Mucosa of rectum (tissue), 2 donors: ENCODE measurements around the gene C11orf86.
"Not testable (repeated sequence)": the region's sequence is repeated elsewhere in the genome, so short reads cannot be mapped to it uniquely, and the experiment has no call there.

Experiments
- H3K27ac ChIP-seq, 2 donors: one replicate each; pipeline ENCODE4 v1.7.0; 2013; ENCODE audit warnings: inconsistent platforms in 2 of 2, low read depth in 2 of 2, low read length in 2 of 2
- H3K27me3 ChIP-seq, 2 donors: one replicate each; pipeline ENCODE4 v1.7.0; 2013; ENCODE audit warnings: low read length in 2 of 2; ENCODE audit not compliant: control insufficient read depth in 2 of 2, insufficient read depth in 2 of 2
- H3K36me3 ChIP-seq, 2 donors: one replicate each; pipeline ENCODE4 v1.7.0; 2013; ENCODE audit warnings: low read length in 2 of 2; ENCODE audit not compliant: control insufficient read depth in 2 of 2, insufficient read depth in 2 of 2
- H3K4me1 ChIP-seq, 2 donors: one replicate each; pipeline ENCODE4 v1.7.0; 2013; ENCODE audit warnings: low read length in 2 of 2, mild to moderate bottlenecking in 1 of 2; ENCODE audit not compliant: control insufficient read depth in 2 of 2, insufficient read depth in 2 of 2
- H3K4me3 ChIP-seq, 2 donors: one replicate each; pipeline ENCODE4 v1.7.0; 2013; ENCODE audit warnings: low read length in 2 of 2
- H3K9ac ChIP-seq, 2 donors: one replicate each; pipeline ENCODE4 v1.7.0; 2013; ENCODE audit warnings: low read length in 2 of 2, low read depth in 1 of 2, mild to moderate bottlenecking in 1 of 2
- H3K9me3 ChIP-seq, 2 donors: one replicate each; pipeline ENCODE4 v1.7.0; 2013; ENCODE audit warnings: low read length in 2 of 2; ENCODE audit not compliant: control insufficient read depth in 2 of 2
- donor health status: healthy.
- donor health status: Normal muscosa, but diverticular disease.

C11orf86 gene

GRCh38 chr11:66987924-66988637 is 13.0 kb downstream of the C11orf86 start:
- Histone ChIP-seq H3K9ac (no peak overlapping the region), H3K4me3 (no peak overlapping the region)

DNA sequence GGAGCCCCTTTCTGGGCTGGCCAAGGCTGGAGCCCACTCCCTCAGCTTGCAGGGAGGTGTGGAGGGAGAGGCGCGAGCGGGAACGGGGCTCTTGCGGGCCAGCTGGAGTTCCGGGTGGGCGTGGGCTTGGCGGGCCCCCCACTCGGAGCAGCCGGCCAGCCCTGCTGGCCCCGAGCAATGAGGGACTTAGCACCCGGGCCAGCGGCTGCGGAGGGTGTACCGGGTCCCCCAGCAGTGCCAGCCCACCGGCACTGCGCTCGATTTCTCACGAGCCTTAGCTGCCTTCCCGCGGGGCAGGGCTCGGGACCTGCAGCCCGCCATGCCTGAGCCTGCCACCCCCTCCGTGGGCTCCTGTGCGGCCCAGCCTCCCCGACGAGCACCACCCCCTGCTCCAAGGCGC is 13.6 kb downstream of the C11orf86 start:
- not testable (repeated sequence) for H3K4me3 ChIP-seq, H3K27ac ChIP-seq, H3K9me3 ChIP-seq, H3K9ac ChIP-seq, H3K27me3 ChIP-seq, H3K36me3 ChIP-seq, H3K4me1 ChIP-seq

More at GRCh38 chr11:66987924-66988637, 13.0 kb downstream of the C11orf86 start:
- Histone ChIP-seq H3K36me3 (no peaks in the 10 kb centered on the region), H3K4me1 (peaks cover 0 to 8% of the 10 kb centered on the region in 2 donors), H3K27ac (no peak overlapping the region), H3K9me3 (no peaks in the 10 kb centered on the region), H3K27me3 (peaks cover 0 to 2% of the 10 kb centered on the region in 2 donors)

- not testable (repeated sequence) for H3K4me1 ChIP-seq, H3K9ac ChIP-seq, H3K36me3 ChIP-seq, H3K4me3 ChIP-seq, H3K9me3 ChIP-seq, H3K27me3 ChIP-seq, H3K27ac ChIP-seq
Observed at GRCh38 chr11:66989360-66989759, 14.3 kb downstream of the C11orf86 start.

- no peak overlapping the region for H3K4me3 ChIP-seq
- H3K36me3 ChIP-seq = no peaks in the 10 kb centered on the region
- H3K9me3 ChIP-seq = no peaks in the 10 kb centered on the region
- peaks cover 0 to 2% of the 10 kb centered on the region in 2 donors for H3K27me3 ChIP-seq
- no peaks in the 10 kb centered on the region for H3K4me1 ChIP-seq
- H3K9ac ChIP-seq = no peak overlapping the region
- no peak overlapping the region for H3K27ac ChIP-seq
Observed at GRCh38 chr11:66992041-66992440, 16.9 kb downstream of the C11orf86 start.

GRCh38 chr11:66996609-66997273 is 21.6 kb downstream of the C11orf86 start:
- H3K9ac ChIP-seq = no peak overlapping the region
- no peaks in the 10 kb centered on the region for H3K9me3 ChIP-seq
- no peaks in the 10 kb centered on the region for H3K36me3 ChIP-seq
- no peaks in the 10 kb centered on the region for H3K27me3 ChIP-seq
- H3K27ac ChIP-seq = no peak overlapping the region
- no peak overlapping the region for H3K4me3 ChIP-seq
- no peaks in the 10 kb centered on the region for H3K4me1 ChIP-seq

DNA sequence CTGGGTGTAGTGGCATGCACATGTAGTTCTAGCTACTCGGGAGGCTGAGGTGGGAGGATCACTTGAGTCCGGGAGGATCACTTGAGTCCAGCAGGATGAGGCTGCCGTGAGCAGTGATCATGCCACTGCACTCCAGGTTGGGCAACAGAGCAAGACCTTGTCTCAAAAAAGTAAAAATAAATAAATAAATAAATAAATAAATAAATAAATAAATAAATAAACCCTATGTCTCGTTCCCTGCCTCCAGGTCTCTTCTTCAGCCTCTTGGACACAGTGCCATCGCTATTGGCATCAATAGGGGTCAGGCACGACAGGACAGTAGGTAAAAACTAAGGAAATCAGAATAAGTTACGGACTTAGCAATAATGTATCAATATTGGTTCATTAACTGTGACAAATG is 24.5 kb downstream of the C11orf86 start:
- no peak overlapping the region for H3K9ac ChIP-seq
- H3K27me3 ChIP-seq = no peaks in the 10 kb centered on the region
- H3K4me1 ChIP-seq = no peaks in the 10 kb centered on the region
- no peak overlapping the region for H3K27ac ChIP-seq
- H3K4me3 ChIP-seq = no peak overlapping the region
- no peaks in the 10 kb centered on the region for H3K9me3 ChIP-seq
- no peaks in the 10 kb centered on the region for H3K36me3 ChIP-seq

- Histone ChIP-seq H3K9ac (no peak overlapping the region), H3K4me1 (no peaks in the 10 kb centered on the region), H3K4me3 (no peak overlapping the region), H3K36me3 (no peaks in the 10 kb centered on the region), H3K9me3 (no peaks in the 10 kb centered on the region), H3K27ac (no peak overlapping the region), H3K27me3 (no peaks in the 10 kb centered on the region)
Observed at GRCh38 chr11:67001332-67001731, 26.2 kb downstream of the C11orf86 start.

GRCh38 chr11:67002297-67002913 is 27.3 kb downstream of the C11orf86 start:
- Histone ChIP-seq H3K27me3 (no peaks in the 10 kb centered on the region), H3K4me1 (no peaks in the 10 kb centered on the region), H3K9ac (no peak overlapping the region), H3K27ac (no peak overlapping the region), H3K9me3 (no peaks in the 10 kb centered on the region), H3K4me3 (no peak overlapping the region), H3K36me3 (no peaks in the 10 kb centered on the region)

DNA sequence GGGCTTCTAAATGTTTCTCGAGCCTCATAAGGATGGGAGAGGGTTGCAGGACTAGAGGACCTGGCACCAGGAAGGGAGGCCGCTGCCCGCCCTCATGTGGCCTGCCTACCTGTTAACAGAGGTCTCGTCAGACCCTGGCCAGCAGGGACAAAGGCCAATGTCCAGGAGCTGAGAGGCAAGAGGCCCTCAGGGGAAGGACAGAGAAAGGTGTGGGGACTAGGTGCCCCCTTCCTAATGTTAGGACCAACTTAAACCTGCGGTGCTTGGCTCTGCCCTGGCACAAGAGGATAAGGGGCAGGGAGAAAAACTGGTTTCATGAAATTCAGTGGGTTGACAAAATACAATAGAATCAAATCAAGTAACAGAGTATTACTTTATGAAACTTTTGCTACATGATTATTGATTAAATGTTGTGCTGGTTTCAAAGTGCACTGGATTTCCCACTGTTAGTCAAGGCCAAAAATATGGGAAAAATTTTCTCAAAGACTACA is 27.9 kb downstream of the C11orf86 start:
- Histone ChIP-seq H3K4me3 (no peak overlapping the region), H3K9ac (no peak overlapping the region), H3K36me3 (no peaks in the 10 kb centered on the region), H3K9me3 (no peaks in the 10 kb centered on the region), H3K4me1 (no peaks in the 10 kb centered on the region), H3K27ac (no peak overlapping the region), H3K27me3 (no peaks in the 10 kb centered on the region)

DNA sequence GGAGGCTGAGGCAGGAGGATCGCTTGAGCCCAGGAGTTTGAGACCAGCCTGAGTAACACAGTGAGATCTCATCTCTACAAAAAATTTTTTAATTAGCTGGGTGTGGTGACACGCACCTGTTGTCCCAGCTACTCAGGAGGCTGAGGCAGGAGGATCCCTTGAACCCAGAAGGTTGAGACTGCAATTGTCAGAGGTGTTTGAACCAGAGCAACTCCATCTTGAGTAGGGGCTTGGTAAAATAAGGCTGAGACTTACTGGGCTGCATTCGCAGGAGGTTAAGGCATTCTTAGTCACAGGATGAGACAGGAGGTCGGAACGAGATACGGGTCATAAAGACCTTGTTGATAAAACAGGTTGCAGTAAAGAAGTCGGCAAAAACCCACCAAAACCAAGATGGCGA is 30.1 kb downstream of the C11orf86 start:
- not testable (repeated sequence) for H3K9ac ChIP-seq, H3K9me3 ChIP-seq, H3K4me1 ChIP-seq, H3K27me3 ChIP-seq, H3K4me3 ChIP-seq, H3K36me3 ChIP-seq, H3K27ac ChIP-seq
